ENCODE data around the gene XPOT.

Gene XPOT

GRCh38 chr12:64418209-64418608 is 14.0 kb downstream of the XPOT start:
- no peak for DNase-seq (ENCODE audit: low spot score)

- DNase-seq (ENCODE audit: low spot score) = no peak
Observed at GRCh38 chr12:64419696-64420095, 15.5 kb downstream of the XPOT start.

- no peak for DNase-seq (ENCODE audit: low spot score)
Observed at GRCh38 chr12:64427988-64428387, 23.8 kb downstream of the XPOT start.

GRCh38 chr12:64428956-64429355 is 24.8 kb downstream of the XPOT start:
- DNase-seq (ENCODE audit: low spot score) = no peak

GRCh38 chr12:64430886-64431285 is 26.7 kb downstream of the XPOT start:
- no peak for DNase-seq (ENCODE audit: low spot score)

GRCh38 chr12:64431791-64432190 is 27.6 kb downstream of the XPOT start:
- DNase-seq (ENCODE audit: low spot score) = no peak

- no peak for DNase-seq (ENCODE audit: low spot score)
Observed at GRCh38 chr12:64433915-64434314, 29.7 kb downstream of the XPOT start.

- no peak for DNase-seq (ENCODE audit: low spot score)
Observed at GRCh38 chr12:64440100-64440499, 35.9 kb downstream of the XPOT start.

GRCh38 chr12:64445490-64445889 is 41.3 kb downstream of the XPOT start:
- no peak for DNase-seq (ENCODE audit: low spot score)

GRCh38 chr12:64446295-64446694 is 42.1 kb downstream of the XPOT start:
- DNase-seq (ENCODE audit: low spot score) = no peak

GRCh38 chr12:64450057-64450640 is 46.0 kb downstream of the XPOT start:
- no peak for DNase-seq (ENCODE audit: low spot score)

- DNase-seq (ENCODE audit: low spot score) = no peak
Observed at GRCh38 chr12:64450711-64451486, 46.7 kb downstream of the XPOT start.

GRCh38 chr12:64451687-64452558 is 47.7 kb downstream of the XPOT start, which contains the start of gene TBK1:
Gene TBK1 (plus strand): TSS chr12:64452120. CDS start chr12:64455871, 3,751 bp downstream.
- DNase-seq (ENCODE audit: low spot score) = peak; percentile 53

GRCh38 chr12:64452559-64453329 is 48.6 kb downstream of the XPOT start:
- DNase-seq (ENCODE audit: low spot score) = peak; percentile 17

GRCh38 chr12:64455506-64455905 is 51.3 kb downstream of the XPOT start:
- DNase-seq (ENCODE audit: low spot score) = no peak

GRCh38 chr12:64456119-64456518 is 51.9 kb downstream of the XPOT start:
- DNase-seq (ENCODE audit: low spot score) = no peak

- DNase-seq (ENCODE audit: low spot score) = peak; percentile 54
Observed at GRCh38 chr12:64457032-64457431, 52.8 kb downstream of the XPOT start.

- DNase-seq (ENCODE audit: low spot score) = peak; percentile 16
Observed at GRCh38 chr12:64457466-64457865, 53.3 kb downstream of the XPOT start.

GRCh38 chr12:64457923-64458322 is 53.7 kb downstream of the XPOT start:
- no peak for DNase-seq (ENCODE audit: low spot score)

- no peak for DNase-seq (ENCODE audit: low spot score)
Observed at GRCh38 chr12:64459394-64459891, 55.3 kb downstream of the XPOT start.

- no peak for DNase-seq (ENCODE audit: low spot score)
Observed at GRCh38 chr12:64461634-64462414, 57.6 kb downstream of the XPOT start.

Data from CD4-positive, alpha-beta T cell treated with Interleukin-6 at 100 ng/mL for 8 hours (primary cell).